Adipocyte (in vitro differentiated cells): ENCODE measurements around the gene ITGAD.

Source experiments
- DNase-seq: peaks from one replicate; pipeline ENCODE4 v3.0.0-alpha.2; 2015; ENCODE audit warnings: low read depth
- H3K27me3 ChIP-seq: replicated peaks from 2 replicates; pipeline ENCODE4 v1.7.0; 2013; ENCODE audit warnings: mild to moderate bottlenecking, low read length, moderate library complexity; ENCODE audit not compliant: control insufficient read depth, insufficient read depth
- H3K36me3 ChIP-seq: 2 replicates; pipeline ENCODE4 v1.7.0; 2013; ENCODE audit warnings: low read length, mild to moderate bottlenecking, moderate library complexity; ENCODE audit not compliant: control insufficient read depth, insufficient read depth, severe bottlenecking
- H3K4me1 ChIP-seq: 2 replicates; pipeline ENCODE4 v1.7.0; 2013; ENCODE audit warnings: mild to moderate bottlenecking, low read length, moderate library complexity; ENCODE audit not compliant: control insufficient read depth, insufficient read depth
- H3K4me3 ChIP-seq: 2 replicates; pipeline ENCODE4 v1.7.0; 2013; ENCODE audit warnings: mild to moderate bottlenecking, low read length, moderate library complexity
- H3K9ac ChIP-seq: 2 replicates; pipeline ENCODE4 v1.7.0; 2013; ENCODE audit warnings: mild to moderate bottlenecking, low read length, moderate library complexity
- H3K9me3 ChIP-seq: 2 replicates; pipeline ENCODE4 v1.7.0; 2013; ENCODE audit warnings: mild to moderate bottlenecking, low read length, moderate library complexity; ENCODE audit not compliant: control insufficient read depth

ITGAD gene

DNA sequence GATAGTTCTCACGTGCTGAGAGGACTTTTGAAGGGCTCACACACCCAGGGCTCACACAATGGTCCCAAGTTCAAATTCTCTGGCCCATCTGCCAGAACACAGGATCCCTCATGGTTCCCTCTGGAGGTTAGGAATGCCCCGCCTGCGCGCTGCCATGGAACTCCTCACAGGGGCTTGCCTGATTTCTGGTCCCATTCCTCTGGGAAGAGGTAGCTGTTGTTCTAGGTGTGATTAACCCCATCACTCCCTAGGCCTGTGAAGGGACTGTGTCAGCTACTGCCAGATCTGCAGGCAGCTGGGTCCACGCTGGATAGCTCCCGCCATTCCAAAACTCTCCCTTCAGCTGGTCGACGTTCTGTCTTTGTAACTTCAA, 63.8 kb downstream of the ITGAD start:
- Histone ChIP-seq H3K9me3 (no peaks in the 10 kb centered on the region), H3K4me1 (peaks cover 63% of the 10 kb centered on the region), H3K9ac (peak overlapping the region; percentile 99), H3K27me3 (no peaks in the 10 kb centered on the region), H3K36me3 (peaks cover 2% of the 10 kb centered on the region), H3K4me3 (peak overlapping the region; percentile 92)
- no peak for DNase-seq

GRCh38 chr16:31458073-31458843, 65.1 kb downstream of the ITGAD start:
- Histone ChIP-seq H3K9ac (peak overlapping the region; percentile 99), H3K4me3 (peak overlapping the region; percentile 92), H3K9me3 (no peaks in the 10 kb centered on the region), H3K4me1 (peaks cover 50% of the 10 kb centered on the region), H3K36me3 (peaks cover 13% of the 10 kb centered on the region), H3K27me3 (no peaks in the 10 kb centered on the region)
- peak; percentile 65 for DNase-seq

DNA sequence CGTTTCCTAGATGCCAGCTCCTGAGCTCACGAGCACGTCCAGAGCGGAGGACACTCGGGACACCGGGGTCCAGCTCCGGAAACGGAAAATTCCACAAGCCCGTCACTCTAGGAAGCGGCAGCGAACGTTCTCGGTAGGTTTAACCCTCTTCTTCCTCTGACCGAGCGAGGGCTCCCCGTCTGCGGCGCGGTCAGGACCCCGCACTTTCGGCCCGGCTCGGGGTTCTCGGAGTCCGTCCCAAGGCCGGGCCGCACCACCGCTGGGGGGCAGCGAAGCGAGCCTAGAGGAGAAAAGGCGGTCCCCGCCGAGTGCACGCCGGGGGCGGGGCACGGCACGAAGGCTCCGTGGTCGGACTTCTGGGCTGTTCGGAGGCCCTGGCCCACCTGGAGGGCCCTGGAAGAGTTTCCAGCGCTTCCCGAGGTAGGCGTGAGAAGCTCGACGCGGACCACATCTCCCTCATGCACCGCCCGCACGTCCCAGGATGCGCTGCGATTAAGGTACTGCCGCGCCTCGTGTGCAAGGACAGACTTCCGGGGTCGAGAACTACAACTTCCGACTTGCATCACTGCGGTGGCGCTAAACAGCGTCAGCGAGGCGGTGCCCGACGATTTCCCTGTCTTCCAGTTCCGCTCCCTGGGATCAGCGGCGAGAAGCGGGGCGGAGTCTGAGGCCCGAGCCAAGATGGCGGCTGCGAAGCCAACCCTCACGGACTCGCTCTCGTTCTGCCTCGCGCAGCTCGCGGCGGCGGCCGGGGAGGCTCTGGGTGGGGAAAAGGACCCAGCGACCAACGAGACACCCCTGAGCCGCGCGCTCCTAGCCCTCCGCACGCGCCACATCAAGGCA, 65.9 kb downstream of the ITGAD start, which contains the start of gene ARMC5:
Gene ARMC5 (plus strand): TSS at position 658 of the 843 bp plus-strand sequence. CDS start 24 bp downstream, at position 682.
- peak within 1 kb of the TSS; percentile 99 for H3K9ac ChIP-seq

GRCh38 chr16:31459687-31460581, 66.8 kb downstream of the ITGAD start:
- H3K4me3 ChIP-seq: peak overlapping the region; percentile 92
- H3K36me3 ChIP-seq: peaks cover 24% of the 10 kb centered on the region
- DNase-seq: peak; percentile 100
- peak overlapping the region; percentile 99 for H3K9ac ChIP-seq
- H3K27me3 ChIP-seq: no peaks in the 10 kb centered on the region
- peaks cover 37% of the 10 kb centered on the region for H3K4me1 ChIP-seq
- H3K9me3 ChIP-seq: no peaks in the 10 kb centered on the region

More for the DNA sequence above, 65.9 kb downstream of the ITGAD start, which contains the start of gene ARMC5:
- H3K4me1 ChIP-seq: peaks cover 44% of the 10 kb centered on the region
- peaks cover 20% of the 10 kb centered on the region for H3K36me3 ChIP-seq
- H3K9me3 ChIP-seq: no peaks in the 10 kb centered on the region
- H3K27me3 ChIP-seq: no peaks in the 10 kb centered on the region
- H3K4me3 ChIP-seq: peak within 1 kb of the TSS; percentile 92
- peak; percentile 99 for DNase-seq

- Histone ChIP-seq H3K36me3 (peaks cover 28% of the 10 kb centered on the region), H3K9me3 (no peaks in the 10 kb centered on the region), H3K27me3 (no peaks in the 10 kb centered on the region), H3K4me1 (peaks cover 31% of the 10 kb centered on the region), H3K9ac (peak overlapping the region; percentile 78), H3K4me3 (peak overlapping the region; percentile 86)
- peak; percentile 87 for DNase-seq
Observed at GRCh38 chr16:31460582-31461002, 67.5 kb downstream of the ITGAD start.

- no peak overlapping the region for H3K4me3 ChIP-seq
- no peaks in the 10 kb centered on the region for H3K27me3 ChIP-seq
- no peak for DNase-seq
- H3K4me1 ChIP-seq: peaks cover 26% of the 10 kb centered on the region
- no peaks in the 10 kb centered on the region for H3K9me3 ChIP-seq
- H3K36me3 ChIP-seq: peaks cover 31% of the 10 kb centered on the region
- H3K9ac ChIP-seq: peak overlapping the region; percentile 2
Observed at GRCh38 chr16:31461201-31461920, 68.2 kb downstream of the ITGAD start.

- no peak for DNase-seq
- Histone ChIP-seq H3K4me3 (no peak overlapping the region), H3K9ac (no peak overlapping the region), H3K36me3 (peaks cover 36% of the 10 kb centered on the region), H3K4me1 (peaks cover 18% of the 10 kb centered on the region), H3K9me3 (no peaks in the 10 kb centered on the region), H3K27me3 (no peaks in the 10 kb centered on the region)
Observed at GRCh38 chr16:31461921-31462804, 69.0 kb downstream of the ITGAD start.

DNA sequence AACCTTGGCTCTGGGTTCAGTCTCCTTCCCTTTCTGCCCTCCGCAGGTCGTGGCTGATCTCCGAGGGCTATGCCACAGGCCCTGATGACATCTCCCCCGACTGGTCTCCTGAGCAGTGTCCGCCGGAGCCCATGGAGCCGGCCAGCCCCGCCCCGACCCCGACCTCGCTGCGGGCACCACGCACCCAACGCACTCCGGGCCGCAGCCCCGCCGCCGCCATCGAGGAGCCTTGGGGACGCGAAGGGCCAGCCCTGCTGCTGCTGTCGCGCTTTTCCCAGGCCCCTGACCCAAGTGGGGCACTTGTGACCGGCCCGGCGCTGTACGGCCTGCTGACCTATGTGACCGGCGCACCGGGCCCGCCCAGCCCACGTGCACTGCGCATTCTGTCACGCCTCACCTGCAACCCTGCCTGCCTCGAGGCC, 71.2 kb downstream of the ITGAD start:
- H3K36me3 ChIP-seq: peaks cover 37% of the 10 kb centered on the region
- H3K4me3 ChIP-seq: no peak overlapping the region
- DNase-seq: no peak
- no peaks in the 10 kb centered on the region for H3K9me3 ChIP-seq
- H3K27me3 ChIP-seq: no peaks in the 10 kb centered on the region
- no peak overlapping the region for H3K9ac ChIP-seq
- H3K4me1 ChIP-seq: peaks cover 9% of the 10 kb centered on the region

DNA sequence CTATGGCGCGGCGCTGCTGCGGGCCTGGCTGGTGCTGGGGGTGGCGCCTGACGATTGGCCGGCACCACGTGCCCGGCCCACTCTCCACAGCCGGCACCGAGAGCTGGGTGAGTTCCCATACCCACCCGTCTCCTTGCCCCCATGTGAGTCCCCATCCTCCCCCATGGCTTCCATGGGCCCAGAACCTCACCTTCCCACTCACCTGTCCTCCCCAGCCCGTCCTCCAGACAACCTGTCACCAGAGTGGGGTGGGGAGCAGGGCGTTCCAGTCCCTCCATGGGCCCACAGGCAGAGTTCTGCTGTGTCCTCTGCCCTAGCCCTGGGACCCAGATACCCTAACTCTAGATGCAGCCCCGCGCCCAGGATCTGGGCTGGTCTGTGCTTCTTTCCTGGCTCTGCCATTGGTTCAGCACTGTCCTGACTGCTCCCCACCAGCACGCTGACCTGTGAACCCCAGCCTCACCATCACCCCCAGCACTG, 71.7 kb downstream of the ITGAD start:
- H3K4me3 ChIP-seq: no peak overlapping the region
- H3K9me3 ChIP-seq: no peaks in the 10 kb centered on the region
- H3K4me1 ChIP-seq: peaks cover 9% of the 10 kb centered on the region
- H3K36me3 ChIP-seq: peaks cover 37% of the 10 kb centered on the region
- no peaks in the 10 kb centered on the region for H3K27me3 ChIP-seq
- H3K9ac ChIP-seq: no peak overlapping the region
- no peak for DNase-seq
